Posterior vena cava (tissue), 2 donors: Measurements from ENCODE around the gene MYO15B. TPM values are rescaled to one million over a fixed set of nuclear protein-coding genes. Genes with fewer than 3 reads are reported as not detected.
"Not testable (repeated sequence)": the region's sequence is repeated elsewhere in the genome, so short reads cannot be mapped to it uniquely, and the experiment has no call there.

Experiments used
- DNase-seq: peaks from one replicate; pipeline ENCODE4 v3.0.0-alpha.2; 2020; ENCODE audit warnings: low spot score
- intact Hi-C, 2 donors: fragments of 100-400 bp; cut with DNase I; formaldehyde crosslinking; loops; one replicate each; pipeline versions ENCODE4 v1.14.1 to v1.14.2; 2022 to 2023
- total RNA-seq, 2 donors: library from RNA; stranded (reverse); fragmentation: NEBNext Ultra II Directional; extraction: Animal tissue kit (Norgen Biotek cat#: 25700); gene quantifications; one replicate each; pipeline ENCODE4 v1.2.1, GENCODE V29; 2021
- donor health status: DM: yes; HTN: yes; CAD: no.
- donor health status: DM: yes; HTN: yes; CAD: no.

MYO15B gene
- total RNA-seq, 2 donors from 2014 or later: 76.5 to 114 TPM

DNA sequence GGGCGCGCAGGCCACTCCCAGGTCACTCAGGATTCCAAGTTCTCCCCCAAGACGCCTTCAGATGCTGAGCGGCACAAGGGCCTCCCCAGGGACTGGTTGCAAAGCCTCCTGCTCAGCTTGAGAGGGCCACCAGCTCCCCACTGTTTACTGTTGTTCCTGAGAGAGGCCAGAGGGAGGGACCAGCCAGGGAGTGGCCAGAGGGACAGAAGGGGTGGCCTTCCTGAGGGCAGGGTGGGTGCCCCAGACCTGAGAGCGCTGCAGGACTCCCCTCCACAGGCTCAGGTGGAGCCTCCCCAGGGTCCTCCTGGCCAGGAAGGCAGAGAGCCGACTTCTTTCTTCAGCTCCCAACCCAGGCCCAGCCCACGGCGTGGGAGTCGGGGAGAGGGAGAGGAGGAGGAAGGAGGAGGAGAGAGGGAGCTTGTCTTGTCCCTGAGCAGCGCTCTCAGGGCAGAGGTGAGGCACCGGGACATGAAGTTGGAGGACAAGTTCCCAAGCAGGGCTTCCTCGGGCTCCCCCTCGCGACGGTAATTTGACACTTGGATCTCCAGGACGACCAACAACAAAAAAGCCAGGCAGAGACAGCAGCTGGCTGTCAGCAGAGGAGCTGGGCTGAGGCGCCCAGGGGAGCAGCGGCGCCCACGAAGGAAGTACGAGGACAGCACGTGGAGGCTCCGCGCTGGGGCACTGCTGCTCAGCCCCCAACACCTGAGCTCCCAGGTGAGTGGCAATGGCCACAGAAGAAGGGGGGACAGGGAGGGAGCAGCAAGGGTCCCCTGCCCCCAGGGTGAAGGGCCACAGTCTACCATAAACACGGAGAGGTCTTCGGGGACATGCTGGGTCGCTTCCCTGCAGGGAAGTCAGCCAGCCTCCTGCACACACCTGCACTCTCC, 46.1 kb downstream of the MYO15B start:
- peak; percentile 96 for DNase-seq
- intact Hi-C loops: loop anchor here (2.0 to 5.0 kb wide), 2 partner anchors 114 to 115 kb away; no protein-coding TSS in a partner anchor

DNA sequence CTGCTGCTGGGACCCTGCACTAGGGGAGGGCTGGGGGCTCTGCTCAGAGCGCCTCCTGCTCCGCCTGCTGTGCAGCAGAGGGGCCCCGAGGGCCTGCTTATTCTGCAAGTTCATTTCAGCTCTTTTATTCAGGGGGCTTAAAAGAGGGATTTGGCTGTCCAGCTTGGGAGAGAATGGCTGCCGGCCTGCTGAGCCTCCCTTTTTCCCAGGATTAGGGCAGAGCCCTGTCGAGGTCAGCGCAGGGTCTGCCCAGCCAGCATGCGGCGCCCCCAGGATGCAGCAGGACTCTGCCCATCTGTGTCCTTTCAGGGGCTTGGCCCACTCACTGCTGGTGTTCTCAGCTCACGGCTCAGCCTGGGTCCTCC, 46.8 kb downstream of the MYO15B start:
- intact Hi-C loops: loop anchor here (2.0 to 5.0 kb wide), 2 partner anchors 113 to 114 kb away; no protein-coding TSS in a partner anchor
- DNase-seq: no peak

DNA sequence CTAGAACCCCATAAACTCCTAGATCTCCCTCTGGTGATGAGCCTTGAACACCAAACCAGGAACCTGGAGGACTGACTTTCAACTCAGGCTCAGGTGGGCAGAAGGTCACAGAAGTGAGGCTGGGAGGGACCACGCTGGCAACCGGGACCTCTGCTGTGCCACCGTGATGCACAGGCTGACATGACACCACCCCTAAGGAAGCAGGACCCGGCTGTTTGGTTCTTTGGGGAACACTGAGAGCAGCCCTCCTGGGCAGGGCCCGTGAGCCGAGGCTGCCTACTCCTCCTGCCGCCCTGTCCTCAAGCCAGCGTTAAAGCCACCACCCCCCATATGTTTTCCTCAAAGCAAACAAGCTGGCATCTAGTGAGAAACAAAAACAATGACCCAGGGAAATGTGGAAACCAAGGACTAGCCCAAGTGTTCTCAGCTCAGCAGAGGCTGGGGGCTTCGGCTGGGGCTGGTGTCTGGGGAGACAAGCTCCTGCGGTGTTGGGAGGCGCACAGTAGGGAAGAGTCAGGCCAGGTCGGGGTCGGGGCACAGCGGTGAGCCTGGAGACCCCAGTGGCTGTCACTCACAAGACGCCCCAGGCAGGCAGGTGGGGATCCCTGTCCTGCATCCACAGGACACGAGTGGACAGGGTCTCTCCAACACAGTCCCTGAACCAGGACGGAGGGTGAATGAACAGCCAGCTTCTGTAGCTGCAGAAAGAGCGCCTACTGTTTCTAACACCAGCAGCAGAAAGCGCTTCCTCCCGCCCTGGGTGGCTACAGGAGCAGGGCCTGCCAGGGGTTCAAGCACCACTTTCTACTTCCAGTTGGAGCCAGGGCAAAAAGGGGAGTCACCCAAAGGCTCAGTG, 47.4 kb downstream of the MYO15B start:
- DNase-seq: no peak
- intact Hi-C loops: loop anchor here (2.0 to 5.0 kb wide), 2 partner anchors 112 to 114 kb away; no protein-coding TSS in a partner anchor

DNA sequence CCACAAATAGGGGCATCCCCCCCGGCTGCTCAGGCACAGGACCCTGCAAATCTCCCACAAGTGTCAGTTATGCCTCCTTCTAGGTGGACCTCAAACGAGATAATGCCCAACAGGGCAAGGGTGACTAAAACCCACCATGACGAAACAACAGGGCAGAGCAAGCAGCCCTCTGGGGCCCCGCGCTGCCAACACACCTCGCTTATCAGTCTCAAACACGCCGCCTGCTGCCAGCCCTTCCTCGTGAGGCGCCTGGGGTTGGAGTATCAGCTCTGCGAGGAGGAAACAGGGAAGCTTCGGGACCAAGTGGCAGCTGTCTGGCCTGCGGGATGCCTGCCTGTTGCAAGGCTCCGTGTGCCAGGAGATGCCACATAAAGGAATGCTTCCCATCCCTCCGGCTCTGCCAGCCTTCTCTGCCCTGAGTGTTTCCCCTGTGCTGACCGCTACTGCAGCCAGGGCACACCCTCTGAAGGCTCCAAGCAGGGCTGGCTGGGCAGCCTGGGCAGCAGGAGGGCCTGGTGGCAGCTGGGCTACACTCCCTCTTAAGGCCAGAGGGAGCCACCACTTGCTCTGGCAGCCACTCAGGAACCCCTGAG, 48.1 kb downstream of the MYO15B start:
- intact Hi-C loops: loop anchor here in 1 of 2 donors (2.0 kb wide), 1 partner anchor 113 kb away; no protein-coding TSS in a partner anchor
- no peak for DNase-seq

DNA sequence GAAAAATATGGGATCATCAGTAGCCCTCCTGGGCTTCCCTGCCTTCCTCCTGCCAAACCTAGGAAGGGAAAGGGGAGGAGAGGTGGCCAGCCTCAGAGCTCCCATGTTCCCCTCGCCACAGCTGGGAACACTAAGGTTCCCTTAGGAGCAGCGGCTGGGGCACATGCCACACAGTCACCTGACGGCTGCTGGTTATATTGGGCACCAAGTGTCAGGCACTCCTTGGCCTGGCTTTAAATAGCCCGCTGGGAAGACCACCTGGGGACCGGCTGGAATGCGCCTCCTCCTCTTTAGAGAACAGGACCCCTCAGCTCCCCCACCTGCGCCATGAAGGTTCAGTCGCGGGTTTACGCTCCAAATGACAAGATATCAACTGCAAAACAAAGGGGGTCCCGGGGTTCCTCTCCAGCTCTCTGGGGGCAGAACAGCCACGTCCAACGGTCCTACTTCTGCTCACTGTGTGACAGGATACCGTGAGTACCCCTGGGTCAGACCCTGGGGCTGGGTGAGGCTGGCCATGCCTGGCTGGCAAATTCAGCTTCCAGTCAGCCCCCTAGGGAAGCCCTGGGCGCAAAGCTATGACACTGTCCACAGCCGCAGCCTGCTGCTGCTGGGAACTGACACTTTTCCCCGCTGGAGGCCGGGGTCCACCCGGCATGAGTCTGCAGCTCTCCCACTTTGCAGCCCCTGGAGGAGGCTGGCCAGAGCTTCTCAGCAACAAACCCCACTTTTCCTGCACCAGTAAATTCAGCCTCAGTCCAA, 49.0 kb downstream of the MYO15B start:
- intact Hi-C loops: no loop called here
- no peak for DNase-seq

DNA sequence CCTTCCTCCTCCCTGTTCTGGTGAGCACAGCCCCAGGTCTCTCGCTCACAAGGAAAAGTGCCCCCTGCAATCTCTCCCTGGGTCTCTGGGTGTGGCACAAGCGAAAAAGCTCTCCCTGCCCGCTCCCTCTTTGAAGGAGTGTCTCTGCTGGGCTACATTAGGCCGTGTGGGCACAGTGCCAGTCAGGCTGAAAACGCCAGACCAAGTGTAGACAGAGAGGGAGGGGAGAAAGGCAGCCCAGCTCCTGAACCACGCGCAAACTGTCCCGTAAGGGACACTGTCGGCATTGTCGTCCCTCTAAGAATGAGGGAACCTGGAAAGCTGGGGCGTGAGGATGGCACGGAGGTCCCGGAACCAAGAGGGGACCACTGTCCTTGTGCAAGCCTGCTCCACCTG, 49.5 kb downstream of the MYO15B start:
- intact Hi-C loops: no loop called here
- DNase-seq: no peak

DNA sequence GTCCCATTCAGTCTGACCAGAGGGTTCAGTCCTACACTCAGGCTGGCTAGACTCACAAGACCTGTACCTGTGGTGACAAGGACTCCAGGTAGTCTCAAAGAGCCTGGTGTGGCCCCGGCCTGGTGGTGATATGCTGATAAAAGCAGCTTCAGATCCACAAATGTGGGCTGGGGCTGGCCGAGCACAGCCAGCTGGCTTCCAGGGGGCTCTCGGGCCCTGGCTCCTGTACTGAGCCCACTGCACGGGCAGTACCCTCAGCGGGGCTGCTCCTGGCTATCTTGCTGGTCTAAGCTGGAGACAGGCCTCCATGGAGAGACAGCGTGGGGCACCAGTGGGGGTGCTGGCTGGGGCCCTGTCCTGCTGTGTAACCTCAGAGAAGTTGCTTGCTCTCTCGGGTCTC, 50.0 kb downstream of the MYO15B start:
- intact Hi-C loops: no loop called here

DNA sequence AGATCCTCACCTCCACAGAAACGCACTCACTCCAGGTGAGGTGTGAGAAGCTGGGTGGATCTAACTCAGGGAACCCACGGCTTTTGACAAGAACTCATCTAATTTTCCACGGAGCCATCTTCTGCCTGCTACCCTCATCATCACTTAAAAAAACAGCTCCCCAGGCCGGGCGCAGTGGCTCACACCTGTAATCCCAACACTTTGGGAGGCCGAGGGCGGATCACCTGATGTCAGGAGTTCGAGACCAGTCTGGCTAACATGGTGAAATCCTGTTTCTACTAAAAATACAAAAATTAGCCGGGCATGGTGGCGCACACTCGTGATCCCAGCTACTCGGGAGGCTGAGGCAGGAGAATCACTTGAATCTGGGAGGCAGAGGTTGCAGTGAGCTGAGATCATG, 50.4 kb downstream of the MYO15B start:
- DNase-seq, intact Hi-C loops: not testable (repeated sequence)

More for the DNA sequence above, 50.0 kb downstream of the MYO15B start:
- DNase-seq: no peak

DNA sequence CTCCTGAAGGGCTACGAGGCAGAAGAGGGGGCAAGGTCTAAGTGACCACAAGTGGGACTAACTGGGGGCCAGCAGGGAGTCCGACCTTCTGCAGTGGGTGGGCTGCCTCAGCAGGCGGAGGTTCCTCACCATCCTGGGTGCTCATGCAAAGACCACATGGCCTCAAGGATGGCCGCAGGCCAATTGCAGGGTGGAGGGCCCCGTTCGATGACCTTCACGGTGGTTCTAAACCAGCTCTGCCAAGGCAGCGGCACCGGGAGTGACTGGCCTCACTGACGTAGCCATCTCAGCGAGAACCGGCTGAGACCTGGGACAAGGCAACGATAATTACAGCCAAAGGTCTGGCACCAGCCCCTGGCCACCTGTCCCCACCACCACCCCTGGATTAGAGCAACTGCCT, 51.3 kb downstream of the MYO15B start:
- no peak for DNase-seq
- intact Hi-C loops: no loop called here

DNA sequence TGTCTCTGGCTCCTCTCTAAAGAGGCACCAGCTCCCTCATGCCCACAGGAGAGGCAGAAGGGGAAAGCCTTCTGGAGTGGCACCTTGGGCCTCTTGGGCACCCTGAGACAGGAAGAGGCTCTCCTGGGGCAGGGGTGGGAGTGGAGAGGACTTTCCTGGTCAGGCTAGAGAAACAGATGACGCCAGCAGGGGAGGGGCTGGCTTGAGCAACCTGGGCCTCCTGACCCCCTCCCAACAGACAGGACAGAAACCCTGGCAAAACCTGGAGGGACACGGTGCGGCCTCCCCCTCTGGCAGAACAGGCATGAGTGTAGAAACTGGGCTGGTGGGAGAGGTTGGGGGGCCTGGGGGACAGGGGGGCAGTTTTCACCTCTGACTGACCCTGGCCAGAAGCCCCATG, 51.7 kb downstream of the MYO15B start:
- intact Hi-C loops: no loop called here
- no peak for DNase-seq

DNA sequence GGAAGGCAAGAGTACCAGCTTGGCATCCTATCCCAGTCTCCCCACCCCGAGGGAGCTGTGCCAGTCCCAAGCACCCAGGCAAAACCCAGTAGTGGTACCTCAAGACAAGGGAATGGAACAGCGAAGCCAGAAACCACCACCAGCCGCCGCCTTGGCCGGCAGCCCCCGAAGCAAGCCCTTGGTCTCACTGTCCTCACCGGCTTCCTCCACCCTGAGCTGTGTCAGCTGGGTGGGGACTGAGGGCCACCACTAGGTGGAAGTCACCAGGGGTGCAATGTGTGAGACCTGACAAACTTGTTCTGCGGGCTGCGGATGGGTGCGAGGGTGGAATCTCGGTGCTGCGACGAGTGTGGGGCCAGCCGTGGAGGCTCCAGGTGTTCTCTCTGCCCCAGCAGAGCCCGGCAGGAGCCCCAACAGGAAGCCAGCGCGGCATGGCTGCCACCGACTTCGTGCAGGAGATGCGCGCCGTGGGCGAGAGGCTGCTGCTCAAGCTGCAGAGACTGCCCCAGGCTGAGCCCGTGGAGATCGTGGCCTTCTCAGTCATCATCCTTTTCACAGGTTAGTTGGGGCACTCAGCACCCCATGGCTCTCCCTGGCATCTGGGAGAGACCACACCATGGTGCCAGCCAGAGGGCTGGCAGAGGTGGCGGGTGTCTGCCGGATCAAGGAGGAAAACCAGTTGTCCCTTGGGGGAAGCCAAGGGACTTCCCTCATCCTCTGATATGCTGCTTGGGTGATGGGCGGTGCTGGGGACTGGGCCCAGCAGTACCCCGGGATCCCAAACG, 52.4 kb downstream of the MYO15B start:
- intact Hi-C loops: no loop called here
- DNase-seq: no peak

DNA sequence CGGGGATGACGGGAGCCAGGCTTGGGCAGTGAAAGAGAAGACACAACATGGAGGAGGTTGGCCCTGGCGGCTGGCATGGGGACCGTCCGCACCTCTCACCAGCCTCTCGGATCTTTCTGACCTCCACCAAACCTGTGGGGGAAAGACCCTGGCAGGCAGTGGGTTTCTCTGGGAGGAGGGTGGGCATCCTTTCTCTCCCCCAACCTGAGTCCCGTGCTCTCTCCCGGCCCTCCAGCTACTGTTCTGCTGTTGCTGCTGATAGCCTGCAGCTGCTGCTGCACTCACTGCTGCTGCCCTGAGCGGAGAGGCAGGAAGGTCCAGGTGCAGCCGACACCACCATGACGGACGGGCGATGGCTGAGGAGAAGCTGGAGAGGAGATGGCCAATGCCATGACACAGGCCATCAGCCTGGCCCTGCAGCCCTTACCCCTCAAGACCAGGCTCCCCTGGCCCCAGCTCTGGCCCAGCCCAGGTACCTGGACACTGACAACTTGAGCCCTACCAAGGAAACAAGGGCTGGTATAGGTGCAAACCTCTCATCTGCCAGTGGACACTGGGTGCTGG, 53.0 kb downstream of the MYO15B start:
- DNase-seq: no peak
- intact Hi-C loops: no loop called here

DNA sequence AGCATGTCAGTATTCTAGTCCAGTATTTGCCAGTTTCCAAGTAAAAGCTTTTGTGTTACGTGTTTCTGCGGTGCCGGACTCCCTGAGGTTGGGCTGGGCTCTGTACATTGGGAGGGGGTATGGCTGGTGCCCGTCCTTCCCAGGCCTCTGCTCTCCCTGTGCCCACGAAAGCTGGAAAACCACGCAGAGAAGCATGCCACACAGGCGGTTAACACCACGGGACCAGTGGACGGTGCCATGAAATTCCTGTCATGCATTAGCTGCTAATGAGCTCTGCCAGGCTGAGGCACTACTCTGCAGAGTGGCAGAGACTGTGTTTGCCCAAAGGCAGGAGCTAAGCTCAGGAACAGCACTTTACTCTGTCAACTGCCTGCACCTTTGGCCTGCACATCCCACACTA, 53.7 kb downstream of the MYO15B start:
- intact Hi-C loops: no loop called here
- DNase-seq: no peak

DNA sequence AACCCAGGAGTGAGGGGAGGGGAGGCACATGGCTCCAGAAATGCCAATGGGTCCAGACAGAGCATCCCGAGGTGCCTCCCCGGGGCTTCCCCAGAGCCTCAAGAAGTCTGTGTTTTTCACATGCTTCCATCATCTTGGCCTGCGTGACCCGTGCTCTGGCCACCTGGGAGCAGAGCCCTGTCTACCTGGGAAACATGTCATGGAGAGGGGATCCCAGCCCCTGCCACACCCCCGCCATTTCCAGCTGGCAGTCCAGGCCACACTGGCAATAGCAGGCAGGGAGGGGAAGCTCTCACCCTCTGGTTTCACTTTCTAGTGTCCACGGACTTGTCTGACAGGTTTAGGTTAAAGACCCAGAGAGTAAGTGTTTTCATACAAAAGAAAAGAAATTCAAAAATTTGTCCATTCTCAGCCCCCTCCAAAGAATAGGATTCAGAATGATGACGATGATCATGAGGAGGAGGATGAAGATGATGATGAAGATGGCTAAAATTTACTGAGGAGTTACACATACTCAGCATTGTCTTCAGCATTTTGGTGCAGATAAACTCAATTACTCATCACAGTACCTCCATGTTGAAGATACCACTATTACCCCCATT, 54.7 kb downstream of the MYO15B start:
- DNase-seq: no peak
- intact Hi-C loops: no loop called here

DNA sequence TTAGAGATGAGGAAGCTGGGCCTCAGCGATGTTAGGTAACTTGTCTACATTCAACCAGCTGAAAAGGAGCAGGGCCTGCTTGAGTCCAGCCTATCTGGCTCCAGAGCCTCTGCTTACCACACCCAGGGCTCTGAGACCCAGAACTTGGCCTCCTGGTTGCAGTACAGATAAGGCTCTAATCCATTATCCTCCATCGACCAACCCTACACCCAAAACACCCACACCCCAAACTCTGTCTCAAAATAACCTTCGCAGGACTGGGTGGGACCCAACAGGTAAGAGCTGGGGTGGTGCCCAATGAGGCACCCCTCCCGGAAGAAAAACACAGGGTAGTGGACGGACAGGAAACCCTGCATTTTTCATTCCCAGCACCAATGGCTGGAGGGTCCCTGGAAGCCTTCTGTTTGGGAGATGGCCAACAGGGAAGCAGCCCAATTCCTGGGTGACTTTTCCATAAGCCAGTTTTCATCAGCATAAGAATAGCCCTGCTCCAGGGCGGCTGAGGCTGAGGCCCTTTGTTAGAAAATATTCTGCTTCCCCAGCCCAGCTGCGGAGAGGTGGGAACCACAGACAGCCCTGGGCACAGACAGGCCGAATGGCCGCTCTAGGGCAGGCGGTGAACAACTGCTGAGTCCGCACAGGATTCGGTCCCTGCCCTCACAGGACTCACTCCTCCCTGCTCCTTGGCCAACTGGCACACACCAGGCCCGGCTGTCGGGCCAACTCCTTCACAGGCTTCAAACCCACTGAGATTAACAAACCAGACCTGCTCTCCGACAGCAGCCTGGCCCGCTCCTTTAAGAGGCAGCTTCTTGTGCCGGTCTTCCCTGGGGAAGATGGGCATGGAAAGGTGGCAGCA, 55.4 kb downstream of the MYO15B start:
- intact Hi-C loops: no loop called here
- no peak for DNase-seq

DNA sequence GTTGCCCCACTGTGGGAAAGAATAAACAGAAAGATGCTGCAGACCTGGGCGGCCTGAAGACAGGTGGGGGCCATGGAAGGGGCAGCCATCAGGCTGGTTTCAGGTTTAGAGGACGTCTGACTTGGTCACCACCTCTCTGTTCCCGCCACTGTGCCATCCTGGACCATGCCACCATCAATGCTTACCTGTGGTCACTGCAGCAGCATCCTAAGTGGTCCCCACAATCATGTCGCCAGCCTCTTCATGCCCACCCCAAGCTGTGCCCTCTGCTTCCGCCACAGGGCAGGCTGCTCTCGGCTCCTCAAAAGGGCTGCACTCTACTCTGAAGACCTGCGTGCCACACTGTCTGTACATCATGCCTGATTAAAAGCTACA, 56.0 kb downstream of the MYO15B start:
- intact Hi-C loops: no loop called here

DNA sequence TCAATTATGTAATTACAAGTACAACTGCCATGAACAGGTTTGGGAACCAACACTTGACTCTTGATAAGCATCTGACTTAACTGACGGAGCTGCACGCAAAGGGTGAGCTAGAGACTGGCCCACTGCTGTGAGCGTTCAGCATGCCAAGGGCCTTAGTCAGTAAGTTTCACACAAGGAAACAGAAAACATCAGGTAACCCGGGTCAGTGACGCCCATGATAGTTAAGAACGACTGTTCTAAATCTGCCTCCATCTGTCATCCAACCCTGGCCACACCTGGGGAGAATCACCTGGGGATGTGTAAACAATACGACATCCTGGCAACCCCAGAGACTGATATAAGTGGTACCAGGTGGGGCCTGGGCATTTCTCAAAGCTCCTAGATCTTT, 57.9 kb downstream of the MYO15B start:
- intact Hi-C loops: no loop called here
- DNase-seq: no peak

More for the DNA sequence above, 56.0 kb downstream of the MYO15B start:
- peak; percentile 58 for DNase-seq
